Natural killer cell (primary cell): ENCODE results near the gene CD38. TPM values are rescaled to one million over a fixed set of nuclear protein-coding genes. Genes with fewer than 3 reads are reported as not detected.

Experiments
- ATAC-seq, 3 donors: fragments of 150-1000 bp in 2 of 3; fragments of 200-7000 bp in 1 of 3; cut with Tn5 transposase; 1 replicate in 1 of 3; 2 replicates in 2 of 3; pipeline ENCODE4 v1.10.0; 2021; ENCODE audit warnings: mild to moderate bottlenecking in 2 of 3, moderate library complexity in 2 of 3
- DNase-seq, 2 donors: peaks; one replicate each; pipeline versions ENCODE4 v3.0.0 to v3.0.0-alpha.2; 2013 to 2021; ENCODE audit warnings: mixed read lengths in 1 of 2
- H3K27ac ChIP-seq: one replicate; pipeline ENCODE4 v1.5.1; 2013; ENCODE audit warnings: mild to moderate bottlenecking, low read length
- H3K27me3 ChIP-seq: one replicate; pipeline ENCODE4 v1.6.1; 2013; ENCODE audit warnings: low read length; ENCODE audit not compliant: control insufficient read depth, insufficient read depth
- H3K36me3 ChIP-seq: one replicate; pipeline ENCODE4 v1.6.1; 2013; ENCODE audit warnings: low read length; ENCODE audit not compliant: control insufficient read depth, insufficient read depth
- H3K4me1 ChIP-seq: one replicate; pipeline ENCODE4 v1.6.1; 2013; ENCODE audit warnings: low read length; ENCODE audit not compliant: control insufficient read depth, insufficient read depth
- H3K4me3 ChIP-seq: one replicate; pipeline ENCODE4 v1.5.1; 2013; ENCODE audit warnings: low read length
- H3K9me3 ChIP-seq: one replicate; pipeline ENCODE4 v1.6.1; 2013; ENCODE audit warnings: low read length; ENCODE audit not compliant: control insufficient read depth, insufficient read depth
- H3K27ac Mint-ChIP-seq, 2 donors: one replicate each; pipeline ENCODE4 v1.8.0; 2022; ENCODE audit warnings: mild to moderate bottlenecking in 2 of 2, mixed read lengths in 2 of 2, moderate library complexity in 1 of 2
- H3K27me3 Mint-ChIP-seq, 2 donors: one replicate each; pipeline ENCODE4 v1.8.0; 2022; ENCODE audit warnings: low read depth in 2 of 2, mixed read lengths in 2 of 2
- H3K36me3 Mint-ChIP-seq: one replicate; pipeline ENCODE4 v1.8.0; 2022; ENCODE audit warnings: mixed read lengths
- H3K4me1 Mint-ChIP-seq, 2 donors: one replicate each; pipeline ENCODE4 v1.8.0; 2022; ENCODE audit warnings: mixed read lengths in 2 of 2
- H3K4me3 Mint-ChIP-seq: one replicate; pipeline ENCODE4 v1.8.0; 2022; ENCODE audit warnings: mild to moderate bottlenecking, moderate library complexity, mixed read lengths
- H3K9me3 Mint-ChIP-seq, 2 donors: one replicate each; pipeline ENCODE4 v1.8.0; 2022; ENCODE audit warnings: mixed read lengths in 2 of 2
- CTCF ChIP-seq: fragments of 200-600 bp; IDR thresholded peaks from one replicate; pipeline ENCODE4 v1.8.0; 2022; ENCODE audit warnings: antibody characterized with exemption
- WGBS: methylation state at CpG from one replicate; pipeline ENCODE4 v1.1.7; 2013; ENCODE audit warnings: missing lambda C conversion rate; ENCODE audit not compliant: insufficient coverage; 5-methylcytosine and 5-hydroxymethylcytosine counted together
- intact Hi-C: fragments of 100-400 bp; cut with micrococcal nuclease; formaldehyde crosslinking; loops from one replicate; pipeline ENCODE4 v1.14.2; 2022
- total RNA-seq, 4 donors: library from RNA; stranded (reverse); fragments of 120-200 nt in 1 of 4; gene quantifications; one replicate each; pipeline versions ENCODE4 v1.2.3 to v1.2.4, GENCODE V29; 2013 to 2022

The CD38 gene
- total RNA-seq, 3 donors from 2014 or later (not counting 1 experiment from before 2014, with no cell fraction given): 91.8 to 124 (median 98.8) TPM

GRCh38 chr4:15848191-15848842 is 70.2 kb downstream of the CD38 start:
- no peaks in the 10 kb centered on the region for H3K27me3 ChIP-seq
- peaks cover 5% of the 10 kb centered on the region for H3K36me3 ChIP-seq
- Mint-ChIP-seq H3K4me3 (no peak overlapping the region), H3K27me3 (no peaks in the 10 kb centered on the region), H3K36me3 (no peaks in the 10 kb centered on the region), H3K27ac (peak overlapping the region; percentile 1 to 19), H3K4me1 (no peaks in the 10 kb centered on the region), H3K9me3 (no peaks in the 10 kb centered on the region)
- no peak overlapping the region for H3K4me3 ChIP-seq
- no peak overlapping the region for H3K27ac ChIP-seq
- H3K9me3 ChIP-seq: no peaks in the 10 kb centered on the region
- DNase-seq (no peak), ATAC-seq (no peak)
- WGBS: 81% methylated on average over 9 of the region's 10 CpGs
- H3K4me1 ChIP-seq: no peaks in the 10 kb centered on the region
- TF ChIP-seq CTCF: no peak
- intact Hi-C loops: no loop called here

GRCh38 chr4:15851969-15852368 is 73.8 kb downstream of the CD38 start:
- H3K4me3 ChIP-seq: no peak overlapping the region
- intact Hi-C loops: no loop called here
- H3K4me3 Mint-ChIP-seq: no peak overlapping the region
- WGBS: 92% methylated on average over 6 of the region's 6 CpGs
- peaks cover 5% of the 10 kb centered on the region for H3K36me3 ChIP-seq
- no peaks in the 10 kb centered on the region for H3K27me3 Mint-ChIP-seq
- H3K9me3 Mint-ChIP-seq: no peaks in the 10 kb centered on the region
- no peak for TF ChIP-seq CTCF
- no peaks in the 10 kb centered on the region for H3K4me1 ChIP-seq
- DNase-seq (no peak), ATAC-seq (no peak)
- no peaks in the 10 kb centered on the region for H3K36me3 Mint-ChIP-seq
- no peaks in the 10 kb centered on the region for H3K27me3 ChIP-seq
- no peak overlapping the region for H3K27ac Mint-ChIP-seq
- H3K27ac ChIP-seq: no peak overlapping the region
- no peaks in the 10 kb centered on the region for H3K4me1 Mint-ChIP-seq
- H3K9me3 ChIP-seq: no peaks in the 10 kb centered on the region

- H3K9me3 ChIP-seq: no peaks in the 10 kb centered on the region
- Mint-ChIP-seq H3K27ac (peak overlapping the region in 1 of 2 donors; percentile 77), H3K9me3 (no peaks in the 10 kb centered on the region), H3K27me3 (no peaks in the 10 kb centered on the region), H3K4me1 (peaks cover 0 to 2% of the 10 kb centered on the region in 2 donors), H3K4me3 (no peak overlapping the region), H3K36me3 (no peaks in the 10 kb centered on the region)
- H3K27ac ChIP-seq: no peak overlapping the region
- whole genome bisulfite sequencing: 95% methylated on average over 8 of the region's 9 CpGs
- no peaks in the 10 kb centered on the region for H3K4me1 ChIP-seq
- H3K36me3 ChIP-seq: peaks cover 5% of the 10 kb centered on the region
- DNase-seq: no peak
- intact Hi-C loops: no loop called here
- TF ChIP-seq CTCF: no peak
- no peak overlapping the region for H3K4me3 ChIP-seq
- no peaks in the 10 kb centered on the region for H3K27me3 ChIP-seq
- no peak for ATAC-seq
Measured at GRCh38 chr4:15852524-15852923, 74.4 kb downstream of the CD38 start.

- intact Hi-C loops: no loop called here
- Histone ChIP-seq H3K36me3 (peaks cover 5% of the 10 kb centered on the region), H3K27ac (no peak overlapping the region), H3K4me1 (no peaks in the 10 kb centered on the region), H3K9me3 (no peaks in the 10 kb centered on the region), H3K4me3 (no peak overlapping the region), H3K27me3 (no peaks in the 10 kb centered on the region)
- Mint-ChIP-seq H3K36me3 (no peaks in the 10 kb centered on the region), H3K4me3 (no peak overlapping the region), H3K27me3 (no peaks in the 10 kb centered on the region), H3K4me1 (peaks cover 0 to 7% of the 10 kb centered on the region in 2 donors), H3K9me3 (no peaks in the 10 kb centered on the region), H3K27ac (peak overlapping the region; percentile 30 to 77)
- TF ChIP-seq CTCF: no peak
- 100% methylated on average over 1 of the region's 5 CpGs for WGBS
- ATAC-seq: no peak
- DNase-seq: no peak
Measured at GRCh38 chr4:15853345-15853744, 75.2 kb downstream of the CD38 start.
